IPS-20b (cell line): ENCODE results near the gene MCM9.

Experiments
- H3K27ac ChIP-seq: one replicate; pipeline ENCODE4 v1.5.1; 2013; ENCODE audit warnings: low read length
- H3K27me3 ChIP-seq: 2 replicates; pipeline ENCODE4 v1.6.1; 2013; ENCODE audit warnings: mild to moderate bottlenecking, low read length, inconsistent platforms; ENCODE audit not compliant: insufficient read depth
- H3K36me3 ChIP-seq: 2 replicates; pipeline ENCODE4 v1.6.1; 2013; ENCODE audit warnings: low read depth, mild to moderate bottlenecking, inconsistent platforms, low read length, moderate library complexity; ENCODE audit not compliant: insufficient read depth
- H3K4me1 ChIP-seq: 2 replicates; pipeline ENCODE4 v1.6.1; 2013; ENCODE audit warnings: mild to moderate bottlenecking, control low read depth, inconsistent platforms, low read length, moderate library complexity; ENCODE audit not compliant: insufficient read depth
- H3K4me3 ChIP-seq: 2 replicates; pipeline ENCODE4 v1.5.1; 2013; ENCODE audit warnings: mild to moderate bottlenecking, low read length, inconsistent platforms
- H3K9ac ChIP-seq: 2 replicates; pipeline ENCODE4 v1.6.1; 2013; ENCODE audit warnings: low read depth, mild to moderate bottlenecking, inconsistent platforms, low read length, moderate library complexity
- H3K9me3 ChIP-seq: 2 replicates; pipeline ENCODE4 v1.6.1; 2013; ENCODE audit warnings: mild to moderate bottlenecking, low read depth, low read length, inconsistent platforms; ENCODE audit not compliant: insufficient read depth

The MCM9 gene

DNA sequence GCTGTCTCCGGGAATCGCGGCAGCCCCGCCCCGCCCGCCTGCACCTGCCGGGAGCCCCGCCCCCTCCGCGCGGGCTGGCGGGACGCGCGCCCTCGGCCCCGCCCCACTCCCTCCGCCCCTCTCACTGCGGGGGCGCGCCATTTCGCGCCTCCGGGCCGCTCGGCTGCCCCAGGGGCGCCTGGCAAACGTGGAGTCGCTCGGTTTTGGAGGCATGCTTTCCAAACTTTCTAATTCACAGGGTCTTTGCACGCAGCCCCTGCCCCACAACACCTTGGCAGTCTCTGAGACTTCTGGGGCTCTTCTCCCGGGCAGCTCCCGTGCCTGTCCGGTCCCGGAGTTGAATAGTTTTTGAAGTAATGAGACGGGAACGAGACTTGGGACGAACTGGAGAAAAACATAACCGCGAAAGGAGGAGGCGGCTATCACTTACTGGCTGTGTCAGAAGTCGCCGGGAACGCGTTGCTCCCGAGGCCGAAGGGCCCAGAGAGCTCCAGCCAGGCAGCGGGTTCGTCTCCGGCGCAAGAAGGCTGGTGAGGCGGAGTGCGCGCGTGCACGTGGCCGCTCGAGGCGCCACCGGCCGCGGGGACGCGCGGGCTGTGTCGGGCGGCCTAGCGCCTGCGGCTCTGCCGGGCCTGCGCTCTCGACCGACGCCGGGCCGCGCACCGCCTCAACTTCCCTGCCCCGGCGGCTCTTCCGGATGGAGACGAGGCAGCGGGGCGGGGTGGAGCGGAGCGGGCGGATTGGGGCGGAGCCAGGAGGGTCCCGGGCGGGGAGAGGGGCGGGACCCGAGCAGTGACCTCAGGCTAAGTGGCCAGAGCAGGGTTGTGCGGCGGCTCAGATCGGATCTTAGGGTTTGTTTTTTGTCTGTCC, at the start of gene MCM9:
TSS of gene MCM9 (minus strand) at position 699 of the 870 bp plus-strand sequence. CDS start 3,436 bp downstream, outside the sequence.
- H3K27ac ChIP-seq = peak within 1 kb of the TSS; percentile 95
- H3K4me1 ChIP-seq = peaks cover 14% of the 10 kb centered on the region
- H3K36me3 ChIP-seq = peaks cover 27% of the 10 kb centered on the region
- peak within 1 kb of the TSS; percentile 99 for H3K4me3 ChIP-seq
- peak within 1 kb of the TSS; percentile 100 for H3K9ac ChIP-seq
- no peaks in the 10 kb centered on the region for H3K27me3 ChIP-seq
- H3K9me3 ChIP-seq = no peaks in the 10 kb centered on the region

GRCh38 chr6:118984342-118984741, 49.4 kb upstream of the MCM9 start:
- Histone ChIP-seq H3K4me1 (no peaks in the 10 kb centered on the region), H3K4me3 (no peak overlapping the region), H3K27me3 (no peaks in the 10 kb centered on the region), H3K9ac (no peak overlapping the region), H3K36me3 (no peaks in the 10 kb centered on the region), H3K27ac (no peak overlapping the region), H3K9me3 (no peaks in the 10 kb centered on the region)

DNA sequence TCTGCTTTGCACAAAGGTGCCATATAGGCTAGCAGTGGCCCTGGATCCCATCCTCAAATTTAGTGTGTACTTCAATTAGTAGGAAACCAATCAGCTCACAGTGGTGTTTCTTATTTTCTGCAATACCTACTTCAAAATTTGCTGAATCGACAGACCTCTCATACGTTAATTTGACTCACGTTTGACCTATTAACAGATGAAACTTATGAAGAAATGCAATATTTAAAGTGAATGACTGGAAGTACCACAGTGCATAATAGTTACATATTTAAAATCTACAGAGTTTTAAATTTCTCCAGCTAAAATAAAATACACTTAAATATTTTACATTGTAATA, 47.6 kb upstream of the MCM9 start:
- H3K36me3 ChIP-seq = peaks cover 11% of the 10 kb centered on the region; the same call in 1 of the 2 replicates
- H3K9me3 ChIP-seq = no peaks in the 10 kb centered on the region
- H3K27ac ChIP-seq = no peak overlapping the region
- no peak overlapping the region for H3K9ac ChIP-seq
- H3K4me3 ChIP-seq = no peak overlapping the region
- no peaks in the 10 kb centered on the region for H3K4me1 ChIP-seq
- H3K27me3 ChIP-seq = no peaks in the 10 kb centered on the region

GRCh38 chr6:118981884-118982574, 47.1 kb upstream of the MCM9 start:
- no peak overlapping the region for H3K9ac ChIP-seq
- no peaks in the 10 kb centered on the region for H3K9me3 ChIP-seq
- H3K4me3 ChIP-seq = no peak overlapping the region
- no peaks in the 10 kb centered on the region for H3K27me3 ChIP-seq
- no peak overlapping the region for H3K27ac ChIP-seq
- no peaks in the 10 kb centered on the region for H3K4me1 ChIP-seq
- peaks cover 11% of the 10 kb centered on the region; the same call in 1 of the 2 replicates for H3K36me3 ChIP-seq

GRCh38 chr6:118980063-118980462, 45.1 kb upstream of the MCM9 start:
- no peaks in the 10 kb centered on the region for H3K27me3 ChIP-seq
- H3K36me3 ChIP-seq = peaks cover 11% of the 10 kb centered on the region; the same call in 1 of the 2 replicates
- H3K4me1 ChIP-seq = no peaks in the 10 kb centered on the region
- H3K27ac ChIP-seq = no peak overlapping the region
- H3K9ac ChIP-seq = no peak overlapping the region
- H3K4me3 ChIP-seq = no peak overlapping the region
- H3K9me3 ChIP-seq = no peaks in the 10 kb centered on the region

DNA sequence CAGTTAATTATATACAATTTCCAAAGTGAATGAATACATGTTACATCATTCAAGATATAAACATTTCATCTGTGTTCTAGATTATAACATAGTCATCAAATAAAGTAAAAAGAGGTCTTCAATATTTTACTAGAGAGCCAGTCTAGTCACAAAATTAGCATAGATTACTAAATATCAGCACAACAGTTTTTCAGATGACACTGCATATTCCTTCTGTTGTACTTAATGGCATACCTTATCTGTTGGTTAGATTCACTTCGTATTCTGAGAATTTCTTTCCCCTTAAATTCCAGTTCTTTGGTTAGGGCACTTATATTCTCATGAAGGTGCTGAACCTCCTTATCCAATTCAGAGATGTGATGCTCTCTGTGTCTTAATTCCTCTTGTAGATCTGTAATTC, 39.8 kb upstream of the MCM9 start:
- Histone ChIP-seq H3K27me3 (no peaks in the 10 kb centered on the region), H3K4me1 (peaks cover 14% of the 10 kb centered on the region), H3K27ac (no peak overlapping the region), H3K36me3 (peaks cover 23% of the 10 kb centered on the region), H3K9me3 (no peaks in the 10 kb centered on the region), H3K9ac (no peak overlapping the region), H3K4me3 (no peak overlapping the region)

DNA sequence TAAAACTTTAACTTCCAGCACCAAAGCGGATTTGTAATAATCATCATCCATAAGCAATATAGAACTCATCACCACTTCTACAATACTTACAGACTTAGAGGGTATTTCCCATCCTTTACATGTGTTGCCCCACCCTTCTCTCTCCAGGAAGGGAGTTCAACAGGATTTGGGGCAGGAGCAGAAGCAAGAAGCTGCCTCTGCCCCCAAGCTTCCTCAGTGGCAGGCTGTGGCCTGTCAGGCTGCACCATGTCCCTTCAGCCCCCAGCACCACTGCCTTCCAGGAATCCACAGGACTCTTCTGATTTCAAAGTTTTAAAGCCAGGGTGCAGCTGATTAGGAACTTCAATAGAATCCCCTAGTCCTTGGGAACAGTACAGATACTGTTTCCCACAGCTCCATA, 36.7 kb upstream of the MCM9 start:
- no peak overlapping the region for H3K9ac ChIP-seq
- H3K9me3 ChIP-seq = no peaks in the 10 kb centered on the region
- peaks cover 11% of the 10 kb centered on the region for H3K36me3 ChIP-seq
- H3K4me1 ChIP-seq = peaks cover 14% of the 10 kb centered on the region
- H3K27ac ChIP-seq = no peak overlapping the region
- H3K27me3 ChIP-seq = no peaks in the 10 kb centered on the region
- H3K4me3 ChIP-seq = no peak overlapping the region

DNA sequence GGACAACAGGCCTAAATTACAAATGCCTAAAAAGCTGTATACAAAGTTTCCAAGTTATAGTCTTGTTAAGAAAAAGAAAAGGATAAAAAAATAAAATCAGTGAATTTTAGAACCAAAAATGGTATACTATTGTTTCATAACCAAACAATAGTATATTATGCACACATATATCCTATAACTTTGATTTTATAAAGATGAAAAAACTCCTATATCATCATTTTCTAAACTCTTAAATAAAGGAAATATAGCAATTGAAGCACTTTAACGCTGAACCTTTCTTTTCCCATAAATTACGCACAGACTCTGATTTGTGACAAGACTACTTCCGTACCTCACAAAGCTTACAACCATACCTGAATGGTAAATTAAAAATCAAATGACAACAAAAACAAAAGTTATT, 35.9 kb upstream of the MCM9 start:
- H3K4me3 ChIP-seq = no peak overlapping the region
- H3K27ac ChIP-seq = no peak overlapping the region
- peaks cover 14% of the 10 kb centered on the region for H3K4me1 ChIP-seq
- no peaks in the 10 kb centered on the region for H3K9me3 ChIP-seq
- no peaks in the 10 kb centered on the region for H3K27me3 ChIP-seq
- H3K36me3 ChIP-seq = peaks cover 11% of the 10 kb centered on the region
- H3K9ac ChIP-seq = no peak overlapping the region

DNA sequence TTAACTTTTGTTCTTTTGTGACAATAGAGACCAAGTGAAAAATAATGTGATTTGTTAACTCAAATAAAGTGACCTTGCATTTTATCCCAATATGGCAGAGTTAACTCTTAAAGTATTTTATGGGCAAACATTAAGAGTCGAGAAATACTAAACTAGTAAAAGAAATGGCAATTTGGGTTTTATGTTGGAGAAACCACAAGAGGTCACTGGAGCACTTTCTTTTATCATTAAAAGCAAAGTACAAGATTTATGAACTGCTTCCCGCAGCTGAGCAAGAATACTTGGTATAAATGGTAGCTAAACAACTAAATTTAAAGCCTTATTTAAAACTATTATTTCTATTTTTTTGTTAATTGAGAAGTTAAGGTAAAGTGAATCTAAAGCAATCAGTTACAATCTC, 33.5 kb upstream of the MCM9 start:
- Histone ChIP-seq H3K9ac (no peak overlapping the region), H3K4me3 (no peak overlapping the region), H3K27me3 (no peaks in the 10 kb centered on the region), H3K4me1 (peaks cover 14% of the 10 kb centered on the region), H3K36me3 (no peaks in the 10 kb centered on the region), H3K27ac (no peak overlapping the region), H3K9me3 (no peaks in the 10 kb centered on the region)

DNA sequence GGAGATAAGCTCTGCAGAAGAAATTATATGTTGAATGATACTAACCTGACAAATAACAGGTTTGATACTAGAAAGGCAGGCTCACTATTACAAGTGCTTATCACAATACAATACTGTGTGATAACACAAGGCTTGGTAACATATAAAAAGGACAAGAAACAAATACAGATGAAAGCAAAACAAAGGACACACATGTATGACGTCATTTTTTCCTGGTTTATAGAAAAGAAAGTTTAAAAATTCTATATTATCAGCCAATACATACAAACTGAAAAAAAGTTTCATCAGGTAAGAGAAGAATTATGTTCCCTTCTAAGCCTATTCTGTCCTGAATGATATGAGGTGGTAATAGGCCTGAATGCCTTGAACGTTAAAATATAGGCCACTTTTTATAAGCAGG, 32.3 kb upstream of the MCM9 start:
- Histone ChIP-seq H3K9ac (no peak overlapping the region), H3K27ac (no peak overlapping the region), H3K27me3 (no peaks in the 10 kb centered on the region), H3K4me3 (no peak overlapping the region), H3K36me3 (no peaks in the 10 kb centered on the region), H3K9me3 (no peaks in the 10 kb centered on the region), H3K4me1 (peaks cover 7% of the 10 kb centered on the region; the same call in 1 of the 2 replicates)

DNA sequence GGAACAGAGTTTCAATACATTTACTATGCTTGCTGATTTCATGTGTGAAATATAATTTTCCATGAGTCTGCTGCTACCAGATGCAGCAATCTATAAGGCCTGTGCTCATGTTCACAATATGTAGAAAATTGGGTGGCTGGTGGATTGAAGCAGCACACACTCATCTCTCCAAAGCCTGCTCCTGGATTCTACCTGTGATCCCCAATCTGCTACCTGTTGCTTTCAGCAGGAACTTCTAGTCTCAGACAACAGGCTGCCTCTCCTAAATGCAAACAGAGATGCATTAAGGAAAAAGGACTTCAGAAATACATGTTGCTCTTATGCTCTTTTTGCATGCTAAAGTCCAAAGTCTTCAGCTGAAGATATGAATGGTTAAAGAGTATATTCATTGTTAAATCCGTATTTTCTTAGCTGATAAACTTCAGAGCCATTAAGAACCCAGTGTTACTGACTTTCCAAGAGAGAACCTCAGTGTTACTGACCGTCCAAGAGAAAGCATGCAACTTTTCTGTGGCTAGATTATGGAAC, 30.9 kb upstream of the MCM9 start:
- H3K4me3 ChIP-seq = no peak overlapping the region
- H3K27ac ChIP-seq = no peak overlapping the region
- H3K9me3 ChIP-seq = no peaks in the 10 kb centered on the region
- H3K9ac ChIP-seq = no peak overlapping the region
- no peaks in the 10 kb centered on the region for H3K27me3 ChIP-seq
- no peaks in the 10 kb centered on the region for H3K4me1 ChIP-seq
- H3K36me3 ChIP-seq = no peaks in the 10 kb centered on the region

- no peaks in the 10 kb centered on the region for H3K9me3 ChIP-seq
- no peaks in the 10 kb centered on the region for H3K4me1 ChIP-seq
- no peak overlapping the region for H3K9ac ChIP-seq
- no peak overlapping the region for H3K4me3 ChIP-seq
- no peak overlapping the region for H3K27ac ChIP-seq
- H3K36me3 ChIP-seq = no peaks in the 10 kb centered on the region
- H3K27me3 ChIP-seq = no peaks in the 10 kb centered on the region
Observed at GRCh38 chr6:118965371-118965770, 30.4 kb upstream of the MCM9 start.
